OCI-LY7 (cell line): ENCODE measurements around the gene HOXA4. TPM values are rescaled to one million over a fixed set of nuclear protein-coding genes. Genes with fewer than 3 reads are reported as not detected.

Source experiments
- BruUV-seq: library from RNA; stranded (reverse); fragments of 400-500 nt; replicated peaks from 2 replicates; lab custom pipeline; 2021; lab: Mats Ljungman, UMichigan
- CTCF ChIA-PET: fragments of 300-600 bp; sonication (Branson Sonifier 250); formaldehyde crosslinking; loops from one replicate; lab custom pipeline; 2022; ENCODE audit warnings: antibody characterized with exemption; ENCODE audit not compliant: unreplicated experiment; lab: Charles Lee
- POLR2A ChIA-PET: fragments of 300-600 bp; sonication (Branson Sonifier 250); formaldehyde crosslinking; loops from one replicate; lab custom pipeline; 2022; ENCODE audit warnings: antibody characterized with exemption; lab: Charles Lee
- DNase-seq: peaks from one replicate; pipeline ENCODE4 v3.0.0-alpha.2; 2015; ENCODE audit warnings: low spot score
- H2AFZ ChIP-seq: fragments of 200-600 bp; sonication (generic), shearing (Covaris generic); 2 replicates; pipeline ENCODE4 v1.6.1; 2014; ENCODE audit warnings: mild to moderate bottlenecking, antibody characterized with exemption, low read length, moderate library complexity
- H3K27ac ChIP-seq: fragments of 200-600 bp; sonication (generic); 2 replicates; pipeline ENCODE4 v1.5.1; 2014; ENCODE audit warnings: mixed run types, low read depth, mild to moderate bottlenecking, moderate library complexity, low read length, inconsistent platforms; ENCODE audit not compliant: poor library complexity, severe bottlenecking
- H3K36me3 ChIP-seq: fragments of 200-600 bp; sonication (generic); 2 replicates; pipeline ENCODE4 v1.6.1; 2014; ENCODE audit warnings: mild to moderate bottlenecking, antibody characterized with exemption, low read length, moderate library complexity, mixed read lengths; ENCODE audit not compliant: insufficient read depth
- H3K4me1 ChIP-seq: fragments of 200-600 bp; sonication (generic); 2 replicates; pipeline ENCODE4 v1.5.1; 2014; ENCODE audit warnings: mild to moderate bottlenecking, low read length; ENCODE audit not compliant: insufficient read depth, poor library complexity, severe bottlenecking
- H3K4me2 ChIP-seq: fragments of 200-600 bp; sonication (generic); 2 replicates; pipeline ENCODE4 v1.6.1; 2014; ENCODE audit warnings: mild to moderate bottlenecking, low read length
- H3K4me3 ChIP-seq: fragments of 200-600 bp; sonication (generic); 2 replicates; pipeline ENCODE4 v1.5.1; 2014; ENCODE audit warnings: mild to moderate bottlenecking, low read depth, low read length; ENCODE audit not compliant: poor library complexity, severe bottlenecking
- H3K79me2 ChIP-seq: fragments of 200-600 bp; sonication (generic); 2 replicates; pipeline ENCODE4 v1.6.1; 2016; ENCODE audit warnings: low read depth, mild to moderate bottlenecking, low read length, moderate library complexity, mixed read lengths; ENCODE audit not compliant: insufficient read depth
- H3K9me2 ChIP-seq: fragments of 200-600 bp; sonication (generic); 2 replicates; pipeline ENCODE4 v1.6.1; 2016; ENCODE audit warnings: mild to moderate bottlenecking, low read length, mixed read lengths; ENCODE audit not compliant: insufficient read depth
- H3K9me3 ChIP-seq: fragments of 200-600 bp; sonication (generic); 2 replicates; pipeline ENCODE4 v1.6.1; 2014; ENCODE audit warnings: mild to moderate bottlenecking, mixed run types, low read length, mixed read lengths
- H4K20me1 ChIP-seq: fragments of 200-600 bp; sonication (generic); 2 replicates; pipeline ENCODE4 v1.6.1; 2014; ENCODE audit warnings: mild to moderate bottlenecking, antibody characterized with exemption, low read length, moderate library complexity, mixed read lengths; ENCODE audit not compliant: insufficient read depth
- CTCF ChIP-seq: fragments of 200-600 bp; sonication (generic); conservative IDR thresholded peaks from 2 replicates; pipeline ENCODE4 v1.5.1; 2014; ENCODE audit warnings: mild to moderate bottlenecking, antibody characterized with exemption, low read length, moderate library complexity, mixed read lengths
- EZH2phosphoT487 ChIP-seq: fragments of 200-600 bp; sonication (generic); IDR thresholded peaks from 2 replicates; pipeline ENCODE4 v1.6.1; 2018; ENCODE audit warnings: low read depth, borderline replicate concordance, mild to moderate bottlenecking, mixed run types, antibody characterized with exemption, low read length, moderate library complexity, mixed read lengths
- intact Hi-C: fragments of 100-400 bp; cut with micrococcal nuclease; formaldehyde crosslinking; loops from one replicate; pipeline ENCODE4 v1.10.0; 2022; ENCODE audit not compliant: unreplicated experiment
- total RNA-seq, 2 experiments: library from RNA; depleted of rRNA in 1 of 2; stranded (reverse); fragments of >200 nt in 1 of 2; shearing (Covaris generic) in 1 of 2; gene quantifications; 2 replicates each; pipeline ENCODE4 v1.2.3, GENCODE V29; 2014 to 2022

The HOXA4 gene
- total RNA-seq, 2 experiments from 2014 or later: 2.0 TPM; not detected in 1

GRCh38 chr7:27094304-27095049 lies 36.1 kb downstream of the HOXA4 start:
- intact Hi-C loops: no loop called here
- CTCF ChIA-PET: no interaction called here
- no peaks in the 10 kb centered on the region for H3K36me3 ChIP-seq
- H2AFZ ChIP-seq: no peak overlapping the region
- peaks cover 5% of the 10 kb centered on the region; the same call in 1 of the 2 replicates for H4K20me1 ChIP-seq
- BruUV-seq: no TSS peak
- H3K79me2 ChIP-seq: no peaks in the 10 kb centered on the region; the same call in 1 of the 2 replicates
- POLR2A ChIA-PET: interaction anchor here (0.7 to 2.2 kb wide), 3 partner anchors 10 to 21 kb away, joined by 3 to 10 read pairs (median 4); no protein-coding TSS in a partner anchor
- peaks cover 31% of the 10 kb centered on the region for H3K4me1 ChIP-seq
- peak overlapping the region; percentile 80 for H3K4me3 ChIP-seq
- no peak for TF ChIP-seq CTCF
- no peak for TF ChIP-seq EZH2phosphoT487
- no peak for DNase-seq
- peak overlapping the region; percentile 86 for H3K4me2 ChIP-seq
- no peak overlapping the region for H3K27ac ChIP-seq
- no peaks in the 10 kb centered on the region for H3K9me2 ChIP-seq
- H3K9me3 ChIP-seq: no peaks in the 10 kb centered on the region

- no peaks in the 10 kb centered on the region; the same call in 1 of the 2 replicates for H3K79me2 ChIP-seq
- no peaks in the 10 kb centered on the region for H3K9me2 ChIP-seq
- peaks cover 5% of the 10 kb centered on the region; the same call in 1 of the 2 replicates for H4K20me1 ChIP-seq
- H2AFZ ChIP-seq: no peak overlapping the region
- H3K4me1 ChIP-seq: peaks cover 31% of the 10 kb centered on the region
- H3K27ac ChIP-seq: no peak overlapping the region
- intact Hi-C loops: no loop called here
- H3K4me3 ChIP-seq: no peak overlapping the region
- BruUV-seq: no TSS peak
- H3K36me3 ChIP-seq: no peaks in the 10 kb centered on the region
- ChIA-PET POLR2A (interaction anchor here (0.6 to 2.2 kb wide), 4 partner anchors 9 to 57 kb away, joined by 3 to 10 read pairs (median 4); no protein-coding TSS in a partner anchor), CTCF (no interaction called here)
- DNase-seq: no peak
- no peak overlapping the region for H3K4me2 ChIP-seq
- no peaks in the 10 kb centered on the region for H3K9me3 ChIP-seq
- TF ChIP-seq EZH2phosphoT487: no peak
- no peak for TF ChIP-seq CTCF
Measured at GRCh38 chr7:27093184-27093895, 37.2 kb downstream of the HOXA4 start.
